Measurements from ENCODE around the gene MYEOV.

Gene MYEOV

DNA sequence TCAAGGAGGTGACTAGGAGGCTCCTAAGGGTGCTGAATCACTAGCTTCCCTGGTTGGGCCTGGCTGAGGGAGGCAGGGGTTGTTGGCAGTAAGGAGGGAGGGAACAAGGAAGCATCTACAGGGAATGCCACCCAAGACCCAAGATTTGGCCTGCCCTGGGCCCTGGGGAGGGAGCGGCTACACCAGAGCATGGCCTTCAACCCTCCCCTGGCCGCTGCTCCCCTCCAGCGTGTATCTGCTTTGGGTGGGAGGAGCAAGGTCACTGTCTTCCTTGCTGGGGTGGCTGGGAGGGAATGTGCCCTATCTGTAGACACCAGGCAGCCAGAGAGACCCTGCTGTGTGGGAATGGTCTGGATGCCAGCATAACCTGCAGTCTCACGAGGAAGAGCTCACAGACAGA is 29.5 kb upstream of the MYEOV start:
- ChIA-PET CTCF (interaction anchor here (0.6 kb wide), 1 partner anchor 416 kb away, joined by 3 read pairs; no protein-coding TSS in a partner anchor), POLR2A (ENCODE audit: low non-redundant PET) (no interaction called here)

DNA sequence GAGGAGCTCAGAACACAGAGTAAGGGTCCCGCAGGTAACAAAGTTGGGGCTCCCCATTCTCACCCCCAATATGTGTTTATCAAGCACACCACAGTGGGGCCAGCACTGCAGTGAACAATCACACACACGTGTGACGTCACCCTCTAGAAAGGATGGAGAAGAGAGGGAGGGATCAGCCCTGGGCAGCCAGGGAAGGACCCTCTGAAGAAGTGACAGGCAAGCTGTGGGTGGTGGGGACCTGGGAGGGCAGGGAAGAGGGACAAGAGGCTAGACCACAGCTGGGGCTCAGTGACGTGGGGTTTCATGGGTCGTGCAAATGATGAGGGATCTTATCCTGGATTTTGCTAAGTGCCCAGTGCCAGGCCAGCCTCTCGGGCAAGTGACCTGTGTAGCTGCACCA is 28.7 kb upstream of the MYEOV start:
- TF ChIP-seq, protein P1, sequence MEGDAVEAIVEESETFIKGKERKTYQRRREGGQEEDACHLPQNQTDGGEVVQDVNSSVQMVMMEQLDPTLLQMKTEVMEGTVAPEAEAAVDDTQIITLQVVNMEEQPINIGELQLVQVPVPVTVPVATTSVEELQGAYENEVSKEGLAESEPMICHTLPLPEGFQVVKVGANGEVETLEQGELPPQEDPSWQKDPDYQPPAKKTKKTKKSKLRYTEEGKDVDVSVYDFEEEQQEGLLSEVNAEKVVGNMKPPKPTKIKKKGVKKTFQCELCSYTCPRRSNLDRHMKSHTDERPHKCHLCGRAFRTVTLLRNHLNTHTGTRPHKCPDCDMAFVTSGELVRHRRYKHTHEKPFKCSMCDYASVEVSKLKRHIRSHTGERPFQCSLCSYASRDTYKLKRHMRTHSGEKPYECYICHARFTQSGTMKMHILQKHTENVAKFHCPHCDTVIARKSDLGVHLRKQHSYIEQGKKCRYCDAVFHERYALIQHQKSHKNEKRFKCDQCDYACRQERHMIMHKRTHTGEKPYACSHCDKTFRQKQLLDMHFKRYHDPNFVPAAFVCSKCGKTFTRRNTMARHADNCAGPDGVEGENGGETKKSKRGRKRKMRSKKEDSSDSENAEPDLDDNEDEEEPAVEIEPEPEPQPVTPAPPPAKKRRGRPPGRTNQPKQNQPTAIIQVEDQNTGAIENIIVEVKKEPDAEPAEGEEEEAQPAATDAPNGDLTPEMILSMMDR (conservative IDR thresholded peaks at IDR 0.05; ENCODE audit: low read depth): no peak
- no peak overlapping the region for H3K27ac ChIP-seq
- ChIA-PET POLR2A (ENCODE audit: low non-redundant PET) (interaction anchor here (0.6 kb wide), 1 partner anchor 144 kb away, joined by 3 read pairs; no protein-coding TSS in a partner anchor), CTCF (no interaction called here)
- no peak for DNase-seq (ENCODE audit: low spot score)

More for the DNA sequence above, 29.5 kb upstream of the MYEOV start:
- H3K27ac ChIP-seq: no peak overlapping the region
- TF ChIP-seq, protein P1 (conservative IDR thresholded peaks at IDR 0.05; ENCODE audit: low read depth): no peak
- DNase-seq (ENCODE audit: low spot score): no peak

DNA sequence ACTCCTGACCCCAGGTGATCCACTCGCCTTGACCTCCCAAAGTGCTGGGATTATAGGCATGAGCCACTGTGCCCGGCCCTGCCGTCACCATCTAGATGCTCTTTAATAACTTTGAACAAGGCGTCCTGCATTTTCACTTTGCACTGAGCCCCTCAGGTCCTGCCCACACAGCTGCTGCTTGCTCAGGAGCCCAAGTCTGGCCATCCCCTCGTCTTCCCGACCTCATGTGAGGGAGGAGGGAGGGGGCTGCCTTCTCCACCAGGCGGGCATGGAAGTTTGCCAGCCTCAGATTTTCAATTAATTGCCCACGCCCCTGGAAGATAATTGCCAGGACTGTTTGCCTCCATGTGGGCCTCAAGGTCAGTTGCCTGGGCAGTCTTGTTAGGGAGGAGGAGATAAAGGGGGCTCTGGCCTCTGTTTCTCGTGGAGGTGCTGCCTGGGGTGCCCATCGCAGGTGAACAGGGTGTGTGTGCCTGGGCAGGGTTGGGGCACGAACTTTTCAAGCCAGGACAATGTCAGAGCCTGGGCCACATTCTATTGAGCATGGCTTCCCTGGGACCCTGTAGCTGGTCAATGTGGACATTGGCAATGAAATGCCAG is 27.9 kb upstream of the MYEOV start:
- TF ChIP-seq, protein P1 (conservative IDR thresholded peaks at IDR 0.05; ENCODE audit: low read depth): no peak
- no peak for DNase-seq (ENCODE audit: low spot score)
- no peak overlapping the region for H3K27ac ChIP-seq
- CTCF ChIA-PET: no interaction called here
- POLR2A ChIA-PET (ENCODE audit: low non-redundant PET): interaction anchor here (0.6 kb wide), 1 partner anchor 145 kb away, joined by 3 read pairs; no protein-coding TSS in a partner anchor

DNA sequence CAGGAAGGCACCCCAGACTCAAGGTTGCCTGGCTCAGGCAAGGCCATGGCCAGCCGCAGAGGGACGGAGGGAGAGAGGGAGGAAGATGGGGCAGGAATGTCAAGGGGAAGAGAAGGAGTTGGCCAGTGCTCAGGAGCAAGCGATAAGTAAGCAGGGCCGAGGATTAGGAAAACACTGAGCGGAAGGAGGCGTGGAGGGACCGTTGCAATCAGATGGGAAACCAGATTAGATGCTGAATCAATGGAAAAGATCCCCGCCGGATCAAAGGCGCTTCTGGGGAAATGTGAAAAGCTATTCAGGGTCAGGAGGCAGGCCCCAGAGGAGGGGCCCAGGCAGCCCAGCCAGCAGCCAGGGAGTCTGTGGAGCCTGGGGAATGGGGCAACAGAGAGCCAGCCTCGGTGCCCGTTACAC is 26.6 kb upstream of the MYEOV start:
- ChIA-PET CTCF (interaction anchor here (0.6 kb wide), 1 partner anchor 138 kb away, joined by 5 read pairs; no protein-coding TSS in a partner anchor), POLR2A (ENCODE audit: low non-redundant PET) (no interaction called here)
- no peak overlapping the region for H3K27ac ChIP-seq
- DNase-seq (ENCODE audit: low spot score): no peak
- TF ChIP-seq, protein P1 (conservative IDR thresholded peaks at IDR 0.05; ENCODE audit: low read depth): no peak

DNA sequence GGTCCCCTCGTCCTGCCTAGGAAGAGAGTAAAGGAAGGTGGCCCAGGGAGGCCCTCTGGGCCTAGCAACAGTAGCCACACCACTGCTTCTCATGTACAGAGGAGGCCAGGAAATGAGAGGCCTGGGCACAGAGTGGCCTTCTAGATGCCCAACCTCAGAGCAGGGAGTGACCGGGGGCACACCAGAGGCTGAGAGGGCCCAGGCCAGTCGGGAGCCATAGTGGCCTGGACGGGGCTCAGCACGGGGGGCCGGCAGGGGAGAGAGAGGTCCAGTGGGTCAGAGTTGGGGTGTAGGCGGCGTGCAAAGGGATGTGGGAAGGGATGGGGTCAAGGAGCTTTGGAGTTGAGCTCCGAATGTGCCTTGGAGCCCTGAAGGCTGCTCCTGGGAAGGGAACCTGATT is 25.0 kb upstream of the MYEOV start:
- DNase-seq (ENCODE audit: low spot score): no peak
- POLR2A ChIA-PET (ENCODE audit: low non-redundant PET): no interaction called here
- TF ChIP-seq, protein P1 (conservative IDR thresholded peaks at IDR 0.05; ENCODE audit: low read depth): no peak
- no peak overlapping the region for H3K27ac ChIP-seq
- CTCF ChIA-PET: interaction anchor here (0.6 kb wide), 1 partner anchor 166 kb away, joined by 6 read pairs; no protein-coding TSS in a partner anchor

DNA sequence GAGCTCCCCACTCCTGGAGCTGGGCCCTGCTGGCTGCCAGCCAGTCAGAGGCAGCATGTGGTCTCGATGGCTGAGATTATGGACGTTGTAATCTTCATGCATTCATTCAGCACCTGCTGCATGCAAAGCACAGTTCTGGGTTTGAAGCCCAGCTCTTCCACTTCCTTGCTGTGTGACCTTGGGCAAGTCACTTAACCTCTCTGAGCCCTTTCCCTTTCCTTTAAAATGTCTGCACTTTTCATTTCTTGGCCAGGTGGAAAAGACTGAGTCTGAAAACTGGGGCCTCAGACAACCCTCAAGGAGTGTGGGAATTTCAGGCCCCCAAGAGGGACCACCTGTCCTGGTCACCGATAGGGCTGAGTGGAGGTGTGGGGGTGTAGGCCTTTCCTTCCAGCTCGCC is 24.6 kb upstream of the MYEOV start:
- CTCF ChIA-PET: no interaction called here
- DNase-seq (ENCODE audit: low spot score): no peak
- TF ChIP-seq, protein P1 (conservative IDR thresholded peaks at IDR 0.05; ENCODE audit: low read depth): no peak
- POLR2A ChIA-PET (ENCODE audit: low non-redundant PET): no interaction called here
- no peak overlapping the region for H3K27ac ChIP-seq

Measured in RWPE1 (cell line).